Rectal smooth muscle tissue (tissue), 1 donor: Measurements from ENCODE around the gene GATAD2B.
"Not testable (repeated sequence)": the region's sequence is repeated elsewhere in the genome, so short reads cannot be mapped to it uniquely, and the experiment has no call there.

Experiments
- H3K27ac ChIP-seq: one replicate; pipeline ENCODE4 v1.7.0; 2013; ENCODE audit warnings: low read depth, low read length, inconsistent platforms
- H3K27me3 ChIP-seq: one replicate; pipeline ENCODE4 v1.7.0; 2013; ENCODE audit warnings: low read length; ENCODE audit not compliant: control insufficient read depth, insufficient read depth
- H3K36me3 ChIP-seq: one replicate; pipeline ENCODE4 v1.7.0; 2013; ENCODE audit warnings: low read length; ENCODE audit not compliant: control insufficient read depth, insufficient read depth
- H3K4me1 ChIP-seq: one replicate; pipeline ENCODE4 v1.7.0; 2013; ENCODE audit warnings: low read length; ENCODE audit not compliant: control insufficient read depth, insufficient read depth
- H3K4me3 ChIP-seq: one replicate; pipeline ENCODE4 v1.7.0; 2013; ENCODE audit warnings: low read length
- H3K9ac ChIP-seq: one replicate; pipeline ENCODE4 v1.7.0; 2013; ENCODE audit warnings: low read length

Gene GATAD2B

GRCh38 chr1:153921080-153921802 is 1.5 kb downstream of the GATAD2B start:
- Histone ChIP-seq H3K9ac (no peak overlapping the region), H3K4me3 (peak overlapping the region; percentile 55), H3K4me1 (peaks cover 24% of the 10 kb centered on the region), H3K27ac (no peak overlapping the region), H3K27me3 (no peaks in the 10 kb centered on the region), H3K36me3 (peaks cover 4% of the 10 kb centered on the region)

GRCh38 chr1:153919876-153920852 is 2.6 kb downstream of the GATAD2B start:
- H3K9ac ChIP-seq, result no peak overlapping the region
- H3K36me3 ChIP-seq, result peaks cover 4% of the 10 kb centered on the region
- H3K4me3 ChIP-seq, result no peak overlapping the region
- H3K27ac ChIP-seq, result no peak overlapping the region
- peaks cover 24% of the 10 kb centered on the region for H3K4me1 ChIP-seq
- H3K27me3 ChIP-seq, result no peaks in the 10 kb centered on the region

- no peak overlapping the region for H3K27ac ChIP-seq
- H3K4me1 ChIP-seq, result peaks cover 13% of the 10 kb centered on the region
- H3K9ac ChIP-seq, result no peak overlapping the region
- peaks cover 4% of the 10 kb centered on the region for H3K36me3 ChIP-seq
- H3K4me3 ChIP-seq, result no peak overlapping the region
- H3K27me3 ChIP-seq, result no peaks in the 10 kb centered on the region
Observed at GRCh38 chr1:153916297-153916696, 6.5 kb downstream of the GATAD2B start.

- Histone ChIP-seq H3K27ac (no peak overlapping the region), H3K9ac (no peak overlapping the region), H3K27me3 (no peaks in the 10 kb centered on the region), H3K36me3 (no peaks in the 10 kb centered on the region), H3K4me3 (no peak overlapping the region), H3K4me1 (no peaks in the 10 kb centered on the region)
Observed at GRCh38 chr1:153912349-153912748, 10.4 kb downstream of the GATAD2B start.

GRCh38 chr1:153910560-153910959 is 12.2 kb downstream of the GATAD2B start:
- H3K36me3 ChIP-seq, H3K27ac ChIP-seq, H3K4me3 ChIP-seq, H3K4me1 ChIP-seq, H3K27me3 ChIP-seq, H3K9ac ChIP-seq: not testable (repeated sequence)

- Histone ChIP-seq H3K4me3 (no peak overlapping the region), H3K9ac (no peak overlapping the region), H3K36me3 (no peaks in the 10 kb centered on the region), H3K27ac (no peak overlapping the region), H3K4me1 (no peaks in the 10 kb centered on the region), H3K27me3 (no peaks in the 10 kb centered on the region)
Observed at GRCh38 chr1:153908071-153908470, 14.7 kb downstream of the GATAD2B start.

GRCh38 chr1:153907134-153907533 is 15.6 kb downstream of the GATAD2B start:
- Histone ChIP-seq H3K27ac (no peak overlapping the region), H3K4me3 (no peak overlapping the region), H3K9ac (no peak overlapping the region), H3K4me1 (no peaks in the 10 kb centered on the region), H3K36me3 (no peaks in the 10 kb centered on the region), H3K27me3 (no peaks in the 10 kb centered on the region)

- H3K4me1 ChIP-seq, result no peaks in the 10 kb centered on the region
- H3K9ac ChIP-seq, result no peak overlapping the region
- no peaks in the 10 kb centered on the region for H3K27me3 ChIP-seq
- H3K4me3 ChIP-seq, result no peak overlapping the region
- no peaks in the 10 kb centered on the region for H3K36me3 ChIP-seq
- no peak overlapping the region for H3K27ac ChIP-seq
Observed at GRCh38 chr1:153906396-153906795, 16.4 kb downstream of the GATAD2B start.

GRCh38 chr1:153905908-153906307 is 16.9 kb downstream of the GATAD2B start:
- not testable (repeated sequence) for H3K27ac ChIP-seq, H3K9ac ChIP-seq, H3K27me3 ChIP-seq, H3K36me3 ChIP-seq, H3K4me1 ChIP-seq, H3K4me3 ChIP-seq

GRCh38 chr1:153903841-153904455 is 18.8 kb downstream of the GATAD2B start:
- Histone ChIP-seq H3K4me3 (no peak overlapping the region), H3K27me3 (no peaks in the 10 kb centered on the region), H3K27ac (no peak overlapping the region), H3K36me3 (no peaks in the 10 kb centered on the region), H3K9ac (no peak overlapping the region), H3K4me1 (no peaks in the 10 kb centered on the region)

GRCh38 chr1:153899509-153899908 is 23.3 kb downstream of the GATAD2B start:
- Histone ChIP-seq H3K36me3 (no peaks in the 10 kb centered on the region), H3K4me1 (no peaks in the 10 kb centered on the region), H3K27ac (no peak overlapping the region)

GRCh38 chr1:153895866-153896265 is 26.9 kb downstream of the GATAD2B start:
- not testable (repeated sequence) for H3K27me3 ChIP-seq, H3K4me1 ChIP-seq, H3K36me3 ChIP-seq, H3K4me3 ChIP-seq, H3K27ac ChIP-seq, H3K9ac ChIP-seq

More at GRCh38 chr1:153899509-153899908, 23.3 kb downstream of the GATAD2B start:
- no peaks in the 10 kb centered on the region for H3K27me3 ChIP-seq
- no peak overlapping the region for H3K4me3 ChIP-seq
- H3K9ac ChIP-seq, result no peak overlapping the region
